GM23248 (cell line): ENCODE results near the gene MRPL27. TPM values are rescaled to one million over a fixed set of nuclear protein-coding genes. Genes with fewer than 3 reads are reported as not detected.

Experiments
- DNase-seq: peaks from one replicate; pipeline ENCODE4 v3.0.0-alpha.2; 2015
- H2AFZ ChIP-seq: fragments of 200-600 bp; sonication (generic); 2 replicates; pipeline ENCODE4 v1.6.1; 2016; ENCODE audit warnings: antibody characterized with exemption
- H3F3A ChIP-seq: fragments of 200-600 bp; sonication (generic); 2 replicates; pipeline ENCODE4 v1.6.1; 2016; ENCODE audit warnings: mild to moderate bottlenecking, antibody characterized with exemption, mixed run types; ENCODE audit not compliant: insufficient read depth
- H3K27ac ChIP-seq: fragments of 200-600 bp; sonication (generic); 2 replicates; pipeline ENCODE4 v1.5.1; 2016; ENCODE audit warnings: mild to moderate bottlenecking
- H3K27me3 ChIP-seq: fragments of 200-600 bp; sonication (generic); replicated peaks from 2 replicates; pipeline ENCODE4 v1.6.1; 2016; ENCODE audit warnings: mild to moderate bottlenecking; ENCODE audit not compliant: insufficient read depth
- H3K36me3 ChIP-seq: fragments of 200-600 bp; sonication (generic); 2 replicates; pipeline ENCODE4 v1.6.1; 2016; ENCODE audit warnings: low read depth, mild to moderate bottlenecking
- H3K4me1 ChIP-seq: fragments of 200-600 bp; sonication (generic); 2 replicates; pipeline ENCODE4 v1.6.1; 2016; ENCODE audit warnings: mild to moderate bottlenecking; ENCODE audit not compliant: insufficient read depth
- H3K4me2 ChIP-seq: fragments of 200-600 bp; sonication (generic); one replicate; pipeline ENCODE4 v1.6.1; 2016; ENCODE audit warnings: mild to moderate bottlenecking; ENCODE audit not compliant: unreplicated experiment
- H3K4me3 ChIP-seq: fragments of 200-600 bp; sonication (generic); 2 replicates; pipeline ENCODE4 v1.5.1; 2016; ENCODE audit warnings: mild to moderate bottlenecking
- H3K79me2 ChIP-seq: fragments of 200-600 bp; sonication (generic); 2 replicates; pipeline ENCODE4 v1.6.1; 2016; ENCODE audit warnings: mild to moderate bottlenecking; ENCODE audit not compliant: insufficient read depth
- H3K9ac ChIP-seq: fragments of 200-600 bp; sonication (generic); 2 replicates; pipeline ENCODE4 v1.6.1; 2016; ENCODE audit warnings: mild to moderate bottlenecking
- H3K9me2 ChIP-seq: fragments of 200-600 bp; sonication (generic); 2 replicates; pipeline ENCODE4 v1.6.1; 2016; ENCODE audit warnings: mixed run types, mild to moderate bottlenecking, moderate library complexity; ENCODE audit not compliant: insufficient read depth
- H3K9me3 ChIP-seq: fragments of 200-600 bp; sonication (generic); one replicate; pipeline ENCODE4 v1.6.1; 2017; ENCODE audit warnings: low read depth
- H4K20me1 ChIP-seq: fragments of 200-600 bp; sonication (generic); 2 replicates; pipeline ENCODE4 v1.6.0; 2016; ENCODE audit not compliant: insufficient read depth
- EZH2 ChIP-seq: fragments of 200-600 bp; sonication (generic); IDR thresholded peaks from 2 replicates; pipeline ENCODE4 v1.6.1; 2018; ENCODE audit warnings: antibody characterized with exemption, mild to moderate bottlenecking; ENCODE audit not compliant: insufficient read depth, poor library complexity, severe bottlenecking
- EZH2phosphoT487 ChIP-seq: fragments of 200-600 bp; sonication (generic); IDR thresholded peaks from 2 replicates; pipeline ENCODE4 v1.6.1; 2018; ENCODE audit warnings: antibody characterized with exemption, moderate library complexity, mild to moderate bottlenecking, low read depth; ENCODE audit not compliant: insufficient read depth
- WGBS, 2 experiments: methylation state at CpG; one replicate each; pipeline ENCODE4 v1.1.6; 2015 to 2017; ENCODE audit warnings: low lambda C conversion rate in 2 of 2, low coverage in 1 of 2; ENCODE audit errors: missing lambda C conversion rate in 2 of 2; 5-methylcytosine and 5-hydroxymethylcytosine counted together
- in situ Hi-C: fragments of 300-500 bp; cut with MboI; formaldehyde crosslinking; loops from 2 replicates; pipeline ENCODE4 v1.15.0; 2020
- polyA plus RNA-seq: library from polyadenylated mRNA; unstranded; fragments of >200 nt; fragmentation: Nextera tagmentation; extraction: Ambion mirVana; gene quantifications from 2 replicates; pipeline ENCODE4 v1.2.1, GENCODE V29; 2016
- total RNA-seq: library from RNA; depleted of rRNA; stranded (reverse); fragments of >200 nt; shearing (Covaris generic); gene quantifications from 2 replicates; pipeline ENCODE4 v1.2.3, GENCODE V29; 2014

MRPL27 gene
- total and polyA plus RNA-seq, 2 experiments from 2014 or later: 49.3 to 120 TPM

DNA sequence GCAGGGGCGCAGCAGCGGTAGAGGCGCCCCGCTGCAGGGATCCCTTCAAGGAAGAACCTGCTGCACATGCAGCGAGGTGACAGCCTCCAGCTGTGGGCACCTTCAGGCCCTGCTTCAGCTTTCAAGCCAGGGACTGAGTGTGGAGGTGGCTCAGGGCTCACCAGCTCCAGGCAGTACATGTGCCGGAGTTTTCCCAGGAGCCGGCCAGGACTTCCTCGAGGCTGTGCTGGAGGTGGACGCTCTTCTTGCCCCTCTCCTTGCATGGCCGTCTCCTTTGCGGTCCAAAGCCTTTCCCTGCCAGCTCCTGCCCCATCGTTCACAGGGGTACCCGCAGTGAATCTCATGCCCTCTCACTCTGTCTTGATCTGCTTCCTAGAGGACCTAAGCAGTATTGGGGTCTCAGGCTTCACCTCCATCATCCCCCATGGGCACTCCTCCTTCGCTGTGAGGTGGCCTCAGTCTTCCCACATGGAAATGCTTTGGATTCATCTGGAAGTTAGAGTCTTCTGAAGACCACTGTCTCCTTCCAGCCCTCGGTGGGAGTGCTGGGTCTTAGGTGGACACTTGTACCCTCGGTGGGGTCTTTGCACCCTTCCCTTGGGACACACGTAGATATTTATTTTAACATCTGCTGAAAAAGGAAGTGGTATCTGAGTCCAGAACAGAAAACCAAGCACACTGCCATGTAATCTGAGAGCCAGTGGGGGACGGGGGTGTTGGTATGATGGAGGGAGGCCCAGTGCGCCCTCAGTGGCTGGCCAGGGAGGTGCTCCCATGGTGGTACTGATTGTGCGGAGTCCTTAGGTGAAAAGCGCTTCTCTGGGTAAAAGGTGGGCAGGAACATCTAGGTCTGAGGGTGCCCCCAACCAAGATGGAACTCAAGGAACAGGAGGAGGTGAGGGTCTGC, 20.0 kb downstream of the MRPL27 start:
- peaks cover 4% of the 10 kb centered on the region; the same call in 1 of the 2 replicates for H3F3A ChIP-seq
- H3K36me3 ChIP-seq: no peaks in the 10 kb centered on the region; the same call in 1 of the 2 replicates

DNA sequence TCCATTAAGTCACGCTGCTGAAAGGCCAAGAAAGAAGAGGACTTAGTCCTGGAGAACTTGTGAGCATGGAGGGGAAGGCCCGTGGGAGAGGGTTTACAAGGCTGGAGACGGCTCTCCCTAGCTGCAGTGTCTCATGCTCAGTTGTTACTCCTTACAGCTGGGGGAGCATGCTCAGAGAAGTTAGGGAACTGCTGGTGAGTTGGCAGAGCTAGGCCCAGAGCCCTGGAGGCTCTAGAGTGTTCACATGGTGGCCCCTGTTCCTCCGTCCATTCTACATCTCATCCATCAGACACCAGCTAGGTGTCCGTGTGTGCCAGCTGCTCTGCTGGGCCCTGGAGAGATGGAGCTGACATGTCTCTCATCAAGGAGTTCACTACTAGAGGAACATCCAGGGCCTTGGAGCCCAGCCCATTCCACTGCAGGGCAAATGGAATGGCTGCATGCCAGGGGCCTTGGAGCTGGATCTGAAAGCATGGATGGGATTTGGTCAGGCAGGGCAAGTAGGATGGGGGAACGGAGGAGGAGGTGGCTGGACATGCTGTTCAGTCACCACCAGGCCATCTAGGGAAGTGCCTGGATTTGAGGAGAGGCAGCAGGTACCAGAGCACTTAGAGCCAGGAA, 20.8 kb downstream of the MRPL27 start:
- Histone ChIP-seq H4K20me1 (no peaks in the 10 kb centered on the region), H3K4me2 (no peak overlapping the region), H3K9ac (no peak overlapping the region), H2AFZ (no peak overlapping the region), H3K9me2 (no peaks in the 10 kb centered on the region), H3K4me3 (no peak overlapping the region), H3F3A (peaks cover 7% of the 10 kb centered on the region; the same call in 1 of the 2 replicates), H3K27me3 (no peaks in the 10 kb centered on the region), H3K9me3 (no peaks in the 10 kb centered on the region), H3K36me3 (no peaks in the 10 kb centered on the region; the same call in 1 of the 2 replicates), H3K27ac (no peak overlapping the region), H3K79me2 (peaks cover 39% of the 10 kb centered on the region), H3K4me1 (peaks cover 18% of the 10 kb centered on the region)
- no peak for DNase-seq
- TF ChIP-seq EZH2: no peak
- TF ChIP-seq EZH2phosphoT487: no peak
- 87 to 92% methylated on average over 5 to 6 of the region's 6 CpGs for WGBS, 2 experiments
- in situ Hi-C loops: no loop called here

More for the DNA sequence above, 20.0 kb downstream of the MRPL27 start:
- no peak overlapping the region for H2AFZ ChIP-seq
- H3K4me3 ChIP-seq: no peak overlapping the region
- H3K9me3 ChIP-seq: no peaks in the 10 kb centered on the region
- TF ChIP-seq EZH2: no peak
- TF ChIP-seq EZH2phosphoT487: no peak
- H3K27me3 ChIP-seq: no peaks in the 10 kb centered on the region
- DNase-seq: no peak
- in situ Hi-C loops: no loop called here
- H3K4me1 ChIP-seq: peaks cover 10% of the 10 kb centered on the region
- H3K9ac ChIP-seq: no peak overlapping the region
- H4K20me1 ChIP-seq: no peaks in the 10 kb centered on the region
- peaks cover 31% of the 10 kb centered on the region for H3K79me2 ChIP-seq
- H3K27ac ChIP-seq: no peak overlapping the region
- H3K9me2 ChIP-seq: no peaks in the 10 kb centered on the region
- 77 to 83% methylated on average over 17 to 21 of the region's 21 CpGs for WGBS, 2 experiments
- no peak overlapping the region for H3K4me2 ChIP-seq

DNA sequence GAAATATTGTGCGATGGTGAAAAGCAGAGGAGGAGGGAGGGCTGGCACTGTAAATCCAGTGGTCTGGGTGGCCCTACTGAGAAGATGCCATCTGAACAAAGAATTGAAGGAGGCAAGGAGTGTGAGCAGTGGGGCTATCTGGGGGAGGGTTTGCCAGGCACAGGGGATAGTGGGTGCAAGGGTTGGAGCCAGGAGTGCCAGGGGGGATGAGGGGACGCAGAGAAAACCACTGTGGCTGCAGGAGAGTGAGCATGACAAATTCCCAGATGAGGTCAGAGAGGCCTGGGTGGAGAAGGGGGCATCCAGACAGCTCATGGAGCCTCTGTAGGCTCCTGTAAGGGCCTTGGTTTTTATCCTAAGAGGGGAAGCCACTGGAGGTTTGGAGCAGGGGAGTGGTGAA, 22.3 kb downstream of the MRPL27 start:
- Histone ChIP-seq H3K4me3 (no peak overlapping the region), H3K36me3 (no peaks in the 10 kb centered on the region; the same call in 1 of the 2 replicates), H3K9ac (no peak overlapping the region), H3F3A (peaks cover 7% of the 10 kb centered on the region; the same call in 1 of the 2 replicates), H3K27me3 (no peaks in the 10 kb centered on the region), H3K9me3 (no peaks in the 10 kb centered on the region), H3K4me2 (no peak overlapping the region), H3K9me2 (no peaks in the 10 kb centered on the region), H3K27ac (no peak overlapping the region), H3K4me1 (peaks cover 18% of the 10 kb centered on the region), H4K20me1 (no peaks in the 10 kb centered on the region), H2AFZ (no peak overlapping the region), H3K79me2 (peaks cover 48% of the 10 kb centered on the region)
- 92 to 96% methylated on average over 2 of the region's 2 CpGs for WGBS, 2 experiments
- no peak for DNase-seq
- TF ChIP-seq EZH2: no peak
- no peak for TF ChIP-seq EZH2phosphoT487
- in situ Hi-C loops: no loop called here

DNA sequence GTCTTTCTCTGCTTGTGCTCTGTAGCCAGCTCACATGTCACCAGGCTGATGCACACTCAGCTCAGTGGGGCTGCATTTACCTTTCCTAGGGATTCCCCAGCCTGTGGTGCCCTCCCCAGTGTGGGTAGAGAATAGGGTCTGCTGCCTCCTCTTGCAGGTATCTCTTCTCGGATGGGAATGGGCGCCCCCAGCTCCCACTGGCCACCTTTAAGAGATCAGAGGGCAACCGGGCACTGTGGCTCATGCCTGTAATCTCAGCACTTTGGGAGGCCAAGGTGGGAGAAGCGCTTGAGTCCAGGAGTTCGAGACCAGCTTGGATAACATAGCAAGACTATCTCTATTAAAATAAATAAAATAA, 23.8 kb downstream of the MRPL27 start:
- no peak overlapping the region for H3K27ac ChIP-seq
- in situ Hi-C loops: no loop called here
- no peaks in the 10 kb centered on the region for H3K36me3 ChIP-seq
- H3K4me2 ChIP-seq: no peak overlapping the region
- H3F3A ChIP-seq: peaks cover 13% of the 10 kb centered on the region; the same call in 1 of the 2 replicates
- 92 to 93% methylated on average over 5 of the region's 5 CpGs for WGBS, 2 experiments
- no peaks in the 10 kb centered on the region for H3K9me3 ChIP-seq
- H3K4me1 ChIP-seq: peaks cover 18% of the 10 kb centered on the region
- no peaks in the 10 kb centered on the region for H3K27me3 ChIP-seq
- H4K20me1 ChIP-seq: no peaks in the 10 kb centered on the region
- TF ChIP-seq EZH2phosphoT487 (no peak), EZH2 (no peak)
- no peak for DNase-seq
- no peak overlapping the region for H2AFZ ChIP-seq
- no peak overlapping the region for H3K9ac ChIP-seq
- peaks cover 48% of the 10 kb centered on the region for H3K79me2 ChIP-seq
- no peaks in the 10 kb centered on the region for H3K9me2 ChIP-seq
- H3K4me3 ChIP-seq: no peak overlapping the region
